ENCODE data around the gene KRTAP21-3.
"Not testable (repeated sequence)": the region's sequence is repeated elsewhere in the genome, so short reads cannot be mapped to it uniquely, and the experiment has no call there.

The KRTAP21-3 gene, protein sequence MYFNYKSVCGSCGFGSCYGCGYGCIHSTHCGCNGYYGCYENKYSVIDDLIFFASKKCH

DNA sequence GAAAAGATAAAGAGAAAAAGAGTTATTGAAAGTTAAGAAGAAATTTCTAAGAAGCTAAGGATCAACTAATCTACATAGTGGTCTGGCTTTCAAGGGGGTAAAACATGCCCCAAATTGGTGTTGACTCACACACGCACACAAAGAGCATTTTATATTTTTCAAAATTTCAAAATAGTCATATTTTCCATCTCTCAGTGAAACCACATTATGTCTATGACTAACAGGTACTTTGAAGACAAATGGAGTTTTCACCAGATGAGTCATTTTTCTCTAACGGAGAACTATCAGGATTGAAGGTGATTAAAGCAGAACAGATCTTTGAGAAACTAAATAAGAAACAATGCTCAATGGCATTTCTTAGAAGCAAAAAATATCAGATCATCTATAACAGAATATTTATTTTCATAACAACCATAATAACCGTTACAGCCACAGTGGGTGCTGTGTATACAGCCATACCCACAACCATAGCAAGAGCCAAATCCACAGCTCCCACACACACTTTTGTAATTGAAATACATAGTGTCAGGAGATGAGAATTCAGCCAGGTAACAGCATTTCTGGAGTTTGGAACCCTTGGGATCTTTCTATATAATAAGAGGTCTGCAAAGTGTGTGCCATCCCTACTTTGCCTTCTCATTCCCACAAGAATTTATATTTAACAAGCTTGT lies at the start of gene KRTAP21-3:
Gene KRTAP21-3, minus strand, starts transcription at position 539 of the 671 bp plus-strand sequence. Its CDS starts 18 bp downstream, at position 521.
- FAIRE-seq, result no peak

DNA sequence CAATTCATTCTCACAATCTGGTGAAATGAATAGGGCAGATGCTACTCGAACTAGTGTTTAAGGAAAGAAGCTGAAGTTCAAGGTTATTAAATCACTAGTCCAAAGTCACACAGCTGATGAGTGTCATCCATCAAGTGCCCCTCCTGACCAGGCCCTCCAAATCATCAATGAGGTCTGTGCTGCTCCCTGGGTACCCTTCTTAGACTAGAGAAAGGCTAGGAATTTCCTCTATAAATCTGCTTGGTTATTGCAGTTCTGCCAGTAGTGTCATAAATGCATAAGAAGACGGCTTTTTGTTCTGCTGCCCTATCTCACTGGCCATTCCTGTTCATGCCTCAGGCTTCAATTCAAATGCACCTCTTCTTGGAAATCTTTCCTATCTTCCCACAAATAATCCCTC lies 42.2 kb upstream of the KRTAP21-3 start:
- FAIRE-seq, result no peak

DNA sequence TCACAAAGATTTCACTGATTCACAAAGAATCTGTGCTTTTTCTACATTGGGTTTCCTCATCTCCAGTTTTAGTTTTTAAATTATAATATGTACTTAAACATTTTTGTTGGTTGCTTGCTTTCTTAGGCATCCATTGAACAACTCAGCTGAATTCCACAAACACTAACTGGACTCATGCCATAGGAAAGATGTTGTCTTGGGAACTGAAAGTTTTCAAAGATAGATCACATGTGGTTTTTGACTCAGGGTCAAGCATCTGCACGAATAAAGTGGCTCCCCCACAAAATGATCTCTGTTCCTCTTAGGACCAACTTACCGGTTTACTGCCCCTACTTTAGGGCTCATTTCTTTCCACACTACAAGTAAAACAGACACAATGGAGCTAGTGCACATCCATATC lies 39.7 kb upstream of the KRTAP21-3 start:
- FAIRE-seq, result no peak

DNA sequence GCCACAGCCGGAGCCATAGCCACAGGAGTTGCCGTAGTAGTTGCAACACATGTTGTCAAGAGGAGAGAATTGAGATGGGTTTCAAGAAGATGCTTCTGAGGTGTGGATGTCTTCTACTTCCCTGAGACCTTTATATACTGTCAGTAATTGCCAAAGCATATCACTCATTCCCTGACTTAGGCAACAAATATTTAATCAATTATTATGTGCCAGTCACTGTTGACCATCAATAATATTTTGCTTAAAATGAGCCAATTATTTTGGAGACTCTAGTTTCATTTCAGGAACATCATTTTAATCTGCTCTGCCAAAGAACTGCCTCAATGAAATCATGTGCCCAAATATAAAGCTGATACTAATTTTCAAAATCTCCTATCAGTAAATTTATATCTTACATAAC lies 36.8 kb upstream of the KRTAP21-3 start, which contains the start of gene KRTAP21-1:
Gene KRTAP21-1, minus strand, starts transcription at position 101 of the 400 bp plus-strand sequence. Its CDS starts 50 bp downstream, at position 51.
- not testable (repeated sequence) for FAIRE-seq

DNA sequence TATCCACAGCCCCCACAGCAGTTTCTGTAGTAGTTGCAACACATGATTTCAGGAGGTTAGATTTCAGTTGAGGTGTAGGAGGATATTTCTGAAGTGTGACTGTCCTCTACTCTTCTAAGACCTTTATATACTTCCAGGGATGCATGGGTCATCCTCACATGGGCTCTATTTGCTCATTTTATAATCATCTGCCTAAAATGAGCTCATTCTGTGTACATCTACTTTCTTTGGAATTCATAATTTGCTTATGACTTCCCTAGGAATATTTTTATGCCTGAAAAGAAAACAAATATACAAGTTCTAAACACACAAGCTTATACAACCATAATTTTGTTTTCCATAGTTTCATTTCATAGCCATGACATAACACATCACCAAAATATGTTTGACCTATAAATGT lies 28.6 kb upstream of the KRTAP21-3 start, which contains the start of gene KRTAP21-2:
Gene KRTAP21-2, minus strand, starts transcription at position 101 of the 400 bp plus-strand sequence. Its CDS starts 57 bp downstream, at position 44.
- FAIRE-seq, result no peak

DNA sequence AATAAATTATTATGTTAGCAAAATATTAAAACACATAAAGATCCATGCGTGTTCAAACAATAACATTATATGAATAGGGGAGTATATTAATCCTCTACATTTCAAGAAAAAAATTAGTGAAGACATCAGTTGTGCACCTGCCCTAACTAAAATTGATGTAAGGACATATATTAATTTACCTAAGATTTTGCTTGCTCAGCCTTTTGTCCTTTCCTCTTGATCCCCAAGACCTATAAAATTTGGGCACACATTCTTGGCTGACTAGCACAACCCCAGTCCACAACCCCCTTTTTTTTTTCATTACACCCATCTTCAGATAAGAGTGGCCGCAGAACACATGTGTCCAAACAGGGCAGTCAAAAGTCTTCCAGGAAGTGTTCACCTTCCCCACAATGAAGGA lies 21.9 kb upstream of the KRTAP21-3 start:
- FAIRE-seq, result no peak

DNA sequence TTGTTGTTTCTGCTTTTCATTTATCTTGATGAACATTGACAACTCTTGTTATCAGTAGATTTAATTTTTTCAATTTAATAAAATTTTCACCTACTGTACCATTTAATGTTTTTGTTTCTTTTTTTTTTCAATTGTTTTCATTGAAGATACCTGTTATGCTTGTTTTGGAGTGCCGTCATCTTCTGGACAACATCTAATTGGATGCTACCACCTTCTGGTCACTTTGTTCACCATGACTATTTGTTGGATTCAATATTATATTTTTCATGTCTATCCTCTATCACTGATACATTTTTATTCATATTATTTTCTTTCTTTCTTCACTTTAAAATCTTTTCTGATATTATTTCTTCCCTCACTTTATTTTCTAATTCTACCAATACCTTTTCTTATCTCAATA lies 14.4 kb upstream of the KRTAP21-3 start:
- FAIRE-seq, result peak; percentile 18

DNA sequence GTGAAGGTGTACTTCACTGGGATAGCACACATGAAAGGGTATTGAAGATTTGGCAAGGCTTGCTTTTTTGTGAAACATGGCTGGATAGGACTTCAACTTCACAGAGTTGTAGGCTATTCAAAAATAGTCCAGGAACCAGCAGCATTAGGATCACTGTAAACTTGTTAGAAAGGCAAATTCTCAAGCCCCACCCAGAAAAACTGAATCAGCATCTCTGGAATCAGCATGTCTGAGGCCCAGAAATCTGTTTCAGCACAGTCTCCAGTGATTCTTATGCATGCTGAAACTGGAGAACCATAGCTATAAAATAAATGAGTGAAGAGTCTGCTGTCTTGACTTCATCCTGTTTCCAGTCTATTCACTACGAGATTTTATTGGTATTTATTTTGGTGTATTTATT lies 8.1 kb upstream of the KRTAP21-3 start:
- FAIRE-seq, result no peak

DNA sequence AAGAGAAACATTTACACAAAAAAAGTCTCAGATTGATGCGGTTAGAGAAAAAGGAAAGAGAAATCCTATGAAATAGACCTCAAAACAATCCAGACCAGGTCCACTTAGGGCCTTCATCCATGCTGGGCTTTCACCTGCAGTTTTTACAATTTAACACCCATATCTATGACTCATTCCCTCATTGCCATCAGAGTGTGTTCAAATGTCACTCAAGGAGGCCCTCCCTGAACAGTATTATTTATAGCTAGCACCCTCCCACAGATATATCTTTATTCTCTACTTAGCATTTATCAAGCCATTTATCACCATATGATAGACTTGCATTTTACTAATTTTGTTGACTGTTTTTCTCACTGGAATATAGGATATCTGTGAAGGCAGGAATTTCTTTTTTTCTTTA lies 824 bp upstream of the KRTAP21-3 start:
- FAIRE-seq, result no peak

DNA sequence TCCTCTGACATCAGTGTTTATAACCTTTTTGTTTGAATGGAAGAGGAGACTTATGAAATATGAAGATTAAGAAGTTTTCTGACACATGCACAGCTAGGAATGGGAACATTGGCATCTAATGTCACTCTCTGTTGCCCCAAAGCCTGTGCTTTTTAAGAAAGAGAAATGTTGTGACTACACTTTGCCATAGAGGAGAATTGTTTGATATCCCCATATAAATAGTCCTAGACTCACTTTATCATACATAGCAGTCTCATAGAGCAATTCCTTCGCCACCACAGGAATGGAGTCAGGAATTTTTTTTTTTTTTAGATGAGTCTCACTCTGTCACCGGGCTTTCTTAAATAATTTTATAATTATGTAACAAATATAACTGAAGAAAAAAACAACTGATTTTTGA lies 1.5 kb downstream of the KRTAP21-3 start:
- no peak for FAIRE-seq

DNA sequence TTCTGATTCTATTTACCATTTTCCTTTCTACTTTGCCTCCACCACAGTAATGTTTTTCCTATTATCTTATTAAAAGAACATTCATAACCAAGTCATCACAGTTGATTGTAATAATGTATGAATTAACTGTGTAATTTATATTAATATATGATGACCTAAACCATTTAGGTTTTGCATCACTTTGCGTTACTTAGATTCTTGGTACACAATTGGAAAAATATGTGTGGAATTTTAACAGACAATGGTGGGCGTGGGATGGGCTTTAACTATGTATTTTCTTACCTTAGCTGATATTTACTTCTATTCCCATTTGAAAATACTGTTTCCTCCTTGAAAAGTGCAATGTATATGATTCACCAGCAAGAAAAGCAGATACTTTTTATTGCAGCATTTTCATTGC lies 3.6 kb downstream of the KRTAP21-3 start:
- FAIRE-seq, result no peak

DNA sequence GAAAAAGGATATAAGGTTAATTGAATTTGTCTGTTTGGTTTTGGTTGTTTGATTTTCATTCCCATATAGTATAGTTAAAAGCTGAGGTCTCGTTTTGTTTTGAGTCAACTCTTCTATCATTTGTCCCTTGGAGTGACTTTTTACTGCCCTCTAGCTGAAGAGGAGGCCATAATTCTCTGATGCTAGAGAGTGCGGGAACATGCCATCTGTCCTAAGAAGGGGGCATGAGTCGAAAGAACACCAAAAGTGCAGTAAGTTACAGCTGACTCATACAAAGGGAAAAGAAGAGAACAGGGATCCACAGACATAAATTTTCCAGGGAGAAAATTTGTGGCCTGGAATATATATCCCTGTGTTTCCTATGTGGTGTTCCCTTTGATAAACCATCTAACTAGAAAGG lies 4.1 kb downstream of the KRTAP21-3 start:
- FAIRE-seq, result no peak

DNA sequence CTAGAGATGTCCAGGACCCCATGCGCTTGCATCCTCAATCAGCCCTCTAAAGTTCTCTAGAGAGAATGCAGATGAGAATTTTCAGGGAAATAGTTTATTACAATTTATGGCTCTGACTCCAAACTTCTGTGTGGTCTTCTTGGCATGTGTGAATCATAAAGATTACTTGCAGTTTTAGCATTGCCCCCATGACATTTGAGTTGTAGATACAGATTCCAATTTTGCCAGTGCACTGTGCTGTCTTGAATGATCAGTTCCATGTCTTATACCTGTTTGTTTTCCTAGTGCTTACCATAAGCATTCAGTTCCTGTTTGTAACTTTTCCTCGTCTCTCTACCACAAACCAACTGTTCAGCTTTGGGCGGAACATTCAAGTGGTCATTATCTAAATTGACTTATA lies 4.8 kb downstream of the KRTAP21-3 start:
- no peak for FAIRE-seq

DNA sequence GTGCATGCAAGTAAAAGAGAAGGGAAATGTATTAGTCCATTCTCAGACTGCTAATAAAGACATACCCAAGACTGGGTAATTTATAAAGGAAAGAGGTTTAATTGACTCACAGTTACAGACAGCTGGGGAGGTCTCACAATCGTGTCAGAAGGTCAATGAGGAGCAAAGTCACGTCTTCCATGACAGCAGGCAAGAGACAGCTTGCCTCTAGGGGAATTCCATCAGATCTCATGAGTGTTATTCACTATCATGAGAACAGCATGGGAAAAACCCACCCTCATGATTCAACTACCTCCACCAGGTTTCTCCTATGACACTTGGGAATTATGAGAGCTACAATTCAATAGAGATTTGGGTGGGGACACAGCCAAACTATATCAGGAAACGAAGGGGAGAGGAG lies 8.1 kb downstream of the KRTAP21-3 start:
- no peak for FAIRE-seq

DNA sequence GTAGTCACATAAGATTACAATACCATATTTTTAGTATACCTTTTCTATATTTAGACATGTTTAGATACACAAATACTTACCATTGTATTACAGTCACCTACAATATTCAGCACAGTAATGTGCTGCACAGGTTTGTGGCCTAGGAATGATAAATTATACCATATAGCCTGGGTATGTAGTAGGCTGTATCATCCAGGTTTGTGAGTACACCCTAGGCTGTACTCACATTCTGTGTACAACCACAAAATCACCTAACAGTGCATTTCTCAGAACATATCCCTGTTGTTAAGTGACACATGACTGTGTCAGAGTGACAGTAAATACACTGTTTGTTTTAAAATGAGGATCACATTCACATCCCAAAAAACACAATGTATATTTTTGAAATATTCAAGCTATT lies 11.2 kb downstream of the KRTAP21-3 start:
- FAIRE-seq, result no peak

DNA sequence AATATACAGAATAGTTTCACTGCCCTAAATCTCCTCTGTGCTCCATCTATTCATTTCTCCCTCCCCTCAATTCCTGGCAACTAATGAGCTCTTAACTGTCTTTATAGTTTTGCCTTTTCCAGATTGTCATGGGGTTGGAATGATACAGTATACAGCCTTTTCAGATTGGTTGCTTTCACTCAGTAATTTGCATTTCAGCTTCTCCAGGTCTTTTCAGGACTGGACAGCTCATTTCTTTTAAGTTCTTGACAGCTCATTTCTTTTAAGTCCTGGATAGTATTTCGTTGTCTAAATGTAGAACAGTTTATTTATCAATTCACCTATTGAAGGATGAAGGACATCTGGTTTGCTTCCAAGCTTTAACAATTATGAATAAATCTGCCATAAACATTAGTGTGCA lies 22.6 kb downstream of the KRTAP21-3 start:
- FAIRE-seq, result no peak

DNA sequence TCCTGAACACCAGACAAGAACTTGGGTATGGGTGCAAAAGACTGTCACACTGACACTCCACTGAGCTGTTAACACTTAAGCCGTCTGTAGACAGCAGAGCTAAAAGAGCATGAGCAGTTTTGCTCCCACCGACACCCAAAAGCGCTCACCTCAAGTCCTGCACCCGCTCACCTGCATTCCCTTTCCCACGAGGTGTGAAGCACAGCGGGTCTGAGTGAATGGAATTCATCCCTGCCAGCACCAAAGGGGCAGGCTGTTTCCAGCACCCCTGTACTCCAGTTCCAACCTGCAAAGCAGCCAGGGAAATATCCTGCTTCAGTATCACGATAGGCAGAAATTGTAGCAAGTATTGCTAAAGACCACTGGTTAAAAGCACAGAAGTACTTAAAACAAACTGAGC lies 28.8 kb downstream of the KRTAP21-3 start:
- FAIRE-seq, result no peak

DNA sequence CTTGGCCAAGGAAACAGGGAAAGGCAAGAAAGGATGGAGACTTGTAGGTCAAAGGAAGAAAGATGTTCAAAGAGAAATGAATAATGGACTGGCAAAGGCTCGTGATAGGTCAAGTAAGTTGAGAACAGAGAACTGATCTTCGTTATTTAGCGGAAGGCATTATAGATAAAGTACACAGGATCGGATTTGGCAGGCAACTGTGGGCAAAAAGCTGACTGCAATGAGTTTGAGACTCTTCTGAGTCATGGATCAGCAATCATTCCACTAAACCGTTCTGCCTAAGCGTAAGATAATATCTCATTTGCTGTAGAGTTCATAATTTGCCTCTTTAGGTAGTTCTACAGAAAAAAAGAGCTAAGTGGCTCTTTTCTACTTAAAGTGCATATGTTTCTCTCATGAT lies 34.1 kb downstream of the KRTAP21-3 start:
- FAIRE-seq, result no peak

DNA sequence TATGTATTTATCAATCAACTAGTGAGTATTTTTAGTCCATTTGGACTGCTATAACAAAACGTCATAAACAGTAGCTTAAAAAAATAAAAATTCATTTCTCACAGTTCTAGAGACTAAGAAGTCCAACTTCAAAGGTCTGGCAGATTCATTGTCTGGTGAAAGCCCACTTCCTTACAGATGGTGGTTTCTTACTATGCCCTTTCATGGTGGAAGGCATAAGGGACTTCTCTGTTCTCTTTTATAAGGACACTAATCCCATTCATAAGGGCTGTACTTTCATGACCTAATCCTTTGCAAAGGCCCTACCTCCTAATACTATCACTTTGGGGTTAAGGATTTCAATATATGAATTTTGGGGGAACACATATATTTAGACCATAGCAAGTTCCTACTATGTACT lies 38.0 kb downstream of the KRTAP21-3 start:
- no peak for FAIRE-seq

DNA sequence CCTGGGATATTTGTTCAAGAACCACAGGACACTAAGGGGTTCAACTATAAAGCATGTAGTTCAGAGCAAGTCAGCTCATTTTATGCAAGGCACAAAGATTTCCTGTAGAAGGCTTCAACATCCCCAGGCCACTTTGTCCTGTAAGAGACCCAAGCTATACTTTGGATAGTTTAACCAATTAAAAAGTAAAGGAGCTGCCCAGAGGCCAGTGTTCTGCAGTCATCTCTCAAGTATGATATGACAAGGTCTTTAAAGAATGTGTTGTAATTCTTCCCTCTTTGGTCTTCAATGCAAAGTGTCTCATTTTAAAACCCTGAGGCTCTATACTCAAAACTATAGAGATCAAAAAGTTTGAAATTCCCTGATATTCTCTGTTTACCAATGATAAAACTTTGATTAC lies 41.8 kb downstream of the KRTAP21-3 start:
- no peak for FAIRE-seq

DNA sequence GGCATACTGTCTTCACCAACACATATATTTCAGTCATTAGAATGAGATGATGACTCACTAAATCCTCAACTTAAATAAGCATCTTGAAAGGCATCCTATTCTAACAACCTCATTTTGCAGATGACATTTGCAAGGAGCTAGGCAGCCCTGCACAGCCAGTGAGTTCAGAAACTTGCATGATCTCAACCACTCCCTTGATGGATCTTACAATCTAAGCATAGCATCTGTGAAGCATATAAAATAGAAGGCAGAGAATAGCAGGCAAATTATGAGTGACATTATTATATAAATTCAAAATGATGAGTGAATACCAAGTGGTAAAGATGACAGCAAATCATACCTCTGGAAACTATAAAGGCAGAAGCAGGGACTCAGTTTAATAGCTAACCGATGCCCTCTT lies 44.3 kb downstream of the KRTAP21-3 start:
- no peak for FAIRE-seq

DNA sequence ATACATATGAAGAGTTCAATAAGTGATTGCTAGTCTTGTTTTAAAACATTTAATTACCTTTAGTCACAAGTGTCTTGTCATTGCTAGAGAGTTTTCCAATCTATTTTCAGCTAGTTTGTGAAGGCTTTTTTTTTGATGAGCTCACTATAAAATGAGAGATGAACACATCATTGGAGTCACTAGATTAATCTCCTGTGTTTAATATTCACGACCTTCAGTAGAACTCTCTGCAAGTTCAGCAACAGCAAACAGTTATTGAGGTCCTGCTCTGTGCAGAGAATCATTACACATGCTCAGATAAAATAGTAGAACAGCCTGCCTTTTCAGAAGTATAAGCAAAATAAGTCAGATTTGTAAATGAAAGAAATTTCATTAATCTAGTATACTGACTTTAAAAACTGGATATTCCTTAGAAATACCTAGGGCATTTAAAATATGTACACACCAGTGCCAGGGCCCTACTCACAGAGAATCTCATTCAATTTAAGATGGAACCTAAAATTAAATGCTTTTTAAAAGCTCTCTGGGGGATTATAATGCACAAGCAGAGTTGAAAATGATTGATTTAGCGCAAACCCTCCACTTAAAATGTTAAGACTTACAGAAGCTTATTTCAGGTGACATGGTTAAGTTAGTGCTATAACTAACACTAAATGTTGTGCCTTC lies 45.5 kb downstream of the KRTAP21-3 start:
- FAIRE-seq, result no peak

DNA sequence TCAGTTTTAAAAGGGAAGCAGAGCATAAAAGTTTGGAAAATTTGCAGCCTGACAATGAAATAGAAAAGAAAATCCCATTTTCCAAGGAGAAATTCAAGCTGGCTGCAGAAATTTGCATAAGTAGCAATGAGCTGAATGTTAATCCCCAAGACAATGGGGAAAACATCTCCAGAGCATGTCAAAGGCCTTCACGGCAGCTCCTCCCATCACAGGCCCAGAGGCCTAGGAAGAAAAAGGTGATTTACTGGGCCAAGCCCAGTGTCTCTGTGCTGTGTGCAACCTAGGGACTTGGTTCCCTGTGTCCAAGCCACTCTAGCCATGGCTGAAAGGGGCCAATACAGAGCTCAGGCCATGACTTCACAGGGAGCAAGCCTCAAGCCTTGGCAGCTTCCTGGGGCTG lies 49.8 kb downstream of the KRTAP21-3 start:
- FAIRE-seq, result no peak

All from colon (tissue), 2 donors.